ENCODE measurements around the gene LY6G6D. TPM values are rescaled to one million over a fixed set of nuclear protein-coding genes. Genes with fewer than 3 reads are reported as not detected.
A peak's percentile ranks its signal among the peaks of the same experiment; 100 is the strongest.

Gene LY6G6D
- total RNA-seq, 1 experiment from 2014 or later = not detected

- TF ChIP-seq FOXP4 (CRISPR knock-in tag; IDR thresholded peaks at IDR 0.05) = peak; percentile 97
- no peak for TF ChIP-seq JAZF1 (CRISPR knock-in tag; IDR thresholded peaks at IDR 0.05)
- peak; percentile 87; the same call in 1 of the 2 replicates for TF ChIP-seq ATF2 (CRISPR knock-in tag; IDR thresholded peaks at IDR 0.05; ENCODE audit: borderline replicate concordance, low read depth)
Measured at GRCh38 chr6:31739639-31740396, 24.7 kb downstream of the LY6G6D start, which contains the start of gene MSH5 (continued).

- ATAC-seq (no peak), DNase-seq (ENCODE audit: low spot score) (no peak)
- H3K36me3 Mint-ChIP-seq = peaks cover 12% of the 10 kb centered on the region
- TF ChIP-seq ZNF396 (CRISPR knock-in tag; IDR thresholded peaks at IDR 0.05; ENCODE audit: borderline replicate concordance) (no peak), ELF4 (CRISPR knock-in tag; IDR thresholded peaks at IDR 0.05; ENCODE audit: low read depth) (0 out of 2 replicates have a peak, but pooled peaks have one; percentile 28), ATF1 (CRISPR knock-in tag; IDR thresholded peaks at IDR 0.05) (no peak), E2F5 (CRISPR knock-in tag; IDR thresholded peaks at IDR 0.05) (no peak), ZNF263 (CRISPR knock-in tag; IDR thresholded peaks at IDR 0.05; ENCODE audit: low read depth) (0 out of 2 replicates have a peak, but pooled peaks have one; percentile 13), ETV6 (CRISPR knock-in tag; IDR thresholded peaks at IDR 0.05) (no peak), CTCF (IDR thresholded peaks at IDR 0.05) (no peak), ZNF121 (CRISPR knock-in tag; IDR thresholded peaks at IDR 0.05) (peak; percentile 64; the same call in 1 of the 2 replicates), JAZF1 (CRISPR knock-in tag; IDR thresholded peaks at IDR 0.05) (no peak), NFYB (CRISPR knock-in tag; conservative IDR thresholded peaks at IDR 0.05; ENCODE audit: low read depth) (no peak)
- H3K27me3 Mint-ChIP-seq (ENCODE audit: low read depth) = no peaks in the 10 kb centered on the region; the same call in 1 of the 2 replicates
- H3K4me3 Mint-ChIP-seq = peak overlapping the region; percentile 80
- ChIA-PET POLR2A (interaction anchor here (0.8 to 4.5 kb wide), 5 partner anchors 12 to 103 kb away, joined by 3 to 32 read pairs (median 5); partner anchors contain the start of genes DDAH2 and HSPA1B), CTCF (interaction anchor here (0.8 to 7.1 kb wide), 12 partner anchors 11 to 194 kb away, joined by 3 to 62 read pairs (median 8); partner anchors contain the start of genes ATP6V1G2, DDAH2, HSPA1B and LY6G5C)
- H3K27ac Mint-ChIP-seq = peak overlapping the region; percentile 85
- peaks cover 47% of the 10 kb centered on the region for H3K4me1 Mint-ChIP-seq
- no peaks in the 10 kb centered on the region for H3K9me3 Mint-ChIP-seq
Measured at GRCh38 chr6:31740397-31741223, 25.5 kb downstream of the LY6G6D start.

- TF ChIP-seq JUN (CRISPR knock-in tag; IDR thresholded peaks at IDR 0.05) (no peak), SMAD3 (CRISPR knock-in tag; IDR thresholded peaks at IDR 0.05; ENCODE audit: borderline replicate concordance) (no peak), ZNF219 (CRISPR knock-in tag; IDR thresholded peaks at IDR 0.05; ENCODE audit: borderline replicate concordance) (no peak), RELA (CRISPR knock-in tag; IDR thresholded peaks at IDR 0.05; ENCODE audit: borderline replicate concordance) (no peak), GTF2I (CRISPR knock-in tag; conservative IDR thresholded peaks at IDR 0.05) (no peak), ELF4 (CRISPR knock-in tag; IDR thresholded peaks at IDR 0.05; ENCODE audit: low read depth) (no peak), ZNF423 (CRISPR knock-in tag; IDR thresholded peaks at IDR 0.05) (no peak), ZBTB21 (CRISPR knock-in tag; IDR thresholded peaks at IDR 0.05; ENCODE audit: borderline replicate concordance) (no peak)
- CTCF ChIA-PET = interaction anchor here (2.4 to 3.6 kb wide), 2 partner anchors 31 to 50 kb away, joined by 14 read pairs; no protein-coding TSS in a partner anchor
- Mint-ChIP-seq H3K4me3 (no peak overlapping the region), H3K9me3 (no peaks in the 10 kb centered on the region), H3K27me3 (ENCODE audit: low read depth) (no peaks in the 10 kb centered on the region; the same call in 1 of the 2 replicates), H3K36me3 (peaks cover 12% of the 10 kb centered on the region), H3K27ac (peak overlapping the region; percentile 42; the same call in 1 of the 2 replicates), H3K4me1 (peaks cover 44% of the 10 kb centered on the region)
- ATAC-seq = no peak
- no peak for DNase-seq (ENCODE audit: low spot score)
- POLR2A ChIA-PET = interaction anchor here (4.5 kb wide), 1 partner anchor 13 kb away, joined by 32 read pairs; the partner anchor contains the start of gene DDAH2
Measured at GRCh38 chr6:31741815-31742214, 26.7 kb downstream of the LY6G6D start.

Measured in WTC11 (cell line).